ENCODE results near the gene TRAPPC8.

GRCh38 chr18:31793531-31793930, 149.4 kb downstream of the TRAPPC8 start:
- TF ChIP-seq CTCF (IDR thresholded peaks at IDR 0.05), result no peak
- TF ChIP-seq POLR2AphosphoS5 (IDR thresholded peaks at IDR 0.05), result no peak
- TF ChIP-seq POLR2A (IDR thresholded peaks at IDR 0.05), result no peak

Data from prostate gland (tissue), 2 donors.